WERI-Rb-1 (cell line): ENCODE results near the gene CDYL2.

Experiments used
- DNase-seq: peaks from one replicate; pipeline ENCODE4 v3.0.0-alpha.2; 2020
- H3K27ac ChIP-seq: fragments of 250-450 bp; sonication (Bioruptor Pico); 2 replicates; pipeline ENCODE4 v1.5.1; 2020; ENCODE audit warnings: mild to moderate bottlenecking, moderate library complexity
- H3K27me3 ChIP-seq: fragments of 250-450 bp; sonication (Bioruptor Pico); 2 replicates; pipeline ENCODE4 v1.5.1; 2021; ENCODE audit warnings: mild to moderate bottlenecking, low read depth, moderate library complexity; ENCODE audit not compliant: insufficient read depth, severe bottlenecking
- H3K36me3 ChIP-seq: fragments of 250-450 bp; sonication (Bioruptor Pico); 2 replicates; pipeline ENCODE4 v1.5.1; 2020; ENCODE audit warnings: mild to moderate bottlenecking, moderate library complexity
- H3K4me3 ChIP-seq: 2 replicates; pipeline ENCODE4 v1.5.1; 2011; ENCODE audit warnings: low read depth, mild to moderate bottlenecking, control low read depth, low read length
- H3K9me3 ChIP-seq: fragments of 250-450 bp; sonication (Bioruptor Pico); 2 replicates; pipeline ENCODE4 v1.5.1; 2021; ENCODE audit warnings: mild to moderate bottlenecking, moderate library complexity; ENCODE audit not compliant: severe bottlenecking
- CTCF ChIP-seq: IDR thresholded peaks from 2 replicates; pipeline ENCODE4 v1.5.1; 2011; ENCODE audit warnings: low read depth, mild to moderate bottlenecking, control low read depth, inconsistent platforms, low read length

The CDYL2 gene

GRCh38 chr16:80846680-80847079 is 42.3 kb upstream of the CDYL2 start:
- Histone ChIP-seq H3K4me3 (no peak overlapping the region), H3K36me3 (no peaks in the 10 kb centered on the region), H3K27ac (no peak overlapping the region), H3K27me3 (no peaks in the 10 kb centered on the region), H3K9me3 (no peaks in the 10 kb centered on the region)
- no peak for DNase-seq
- no peak for TF ChIP-seq CTCF

DNA sequence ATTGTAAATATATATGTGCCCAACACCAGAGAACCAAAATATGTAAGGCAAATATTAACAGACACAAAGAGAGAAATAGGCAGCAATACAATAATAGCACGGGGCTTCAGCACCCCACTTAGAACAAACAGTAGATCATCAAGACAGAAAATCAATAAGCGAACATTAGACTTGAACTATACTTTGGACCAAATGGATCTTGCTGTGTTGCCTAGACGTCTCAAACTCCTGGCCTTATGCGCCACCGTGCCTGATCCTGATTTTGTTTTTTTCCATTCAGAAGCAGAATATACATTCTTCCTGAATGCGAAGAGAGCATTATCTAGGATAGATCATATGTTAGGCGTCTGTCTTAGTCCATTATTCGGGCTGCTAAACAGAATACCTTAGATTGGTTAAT is 41.9 kb upstream of the CDYL2 start:
- TF ChIP-seq CTCF = no peak
- Histone ChIP-seq H3K4me3 (no peak overlapping the region), H3K36me3 (no peaks in the 10 kb centered on the region), H3K27ac (no peak overlapping the region), H3K27me3 (no peaks in the 10 kb centered on the region), H3K9me3 (no peaks in the 10 kb centered on the region)
- no peak for DNase-seq

DNA sequence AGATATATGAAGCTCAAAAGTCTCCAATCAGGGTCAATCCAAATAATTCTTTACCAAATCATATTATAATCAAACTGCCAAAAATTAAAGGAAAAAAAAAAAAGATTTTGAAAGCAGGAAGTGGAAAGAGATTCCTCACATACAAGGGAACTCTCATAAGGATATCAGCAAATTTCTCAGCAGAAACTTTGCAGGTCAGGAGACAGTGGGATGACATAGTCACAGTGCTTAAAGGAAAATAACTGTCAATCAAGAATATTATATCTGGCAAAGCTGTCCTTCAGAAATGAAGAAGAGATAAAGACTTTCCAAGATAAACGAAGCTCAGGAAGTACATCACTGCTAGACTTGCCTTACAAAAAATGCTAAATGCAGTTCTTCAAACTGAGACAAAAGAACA is 40.0 kb upstream of the CDYL2 start:
- H3K36me3 ChIP-seq = no peaks in the 10 kb centered on the region
- H3K9me3 ChIP-seq = no peaks in the 10 kb centered on the region
- H3K27ac ChIP-seq = no peak overlapping the region
- no peaks in the 10 kb centered on the region for H3K27me3 ChIP-seq
- DNase-seq = no peak
- TF ChIP-seq CTCF = no peak
- H3K4me3 ChIP-seq = no peak overlapping the region

- Histone ChIP-seq H3K27ac (no peak overlapping the region), H3K27me3 (no peaks in the 10 kb centered on the region), H3K4me3 (no peak overlapping the region), H3K9me3 (no peaks in the 10 kb centered on the region), H3K36me3 (no peaks in the 10 kb centered on the region)
- no peak for TF ChIP-seq CTCF
- no peak for DNase-seq
Measured at GRCh38 chr16:80841231-80841630, 36.8 kb upstream of the CDYL2 start.

DNA sequence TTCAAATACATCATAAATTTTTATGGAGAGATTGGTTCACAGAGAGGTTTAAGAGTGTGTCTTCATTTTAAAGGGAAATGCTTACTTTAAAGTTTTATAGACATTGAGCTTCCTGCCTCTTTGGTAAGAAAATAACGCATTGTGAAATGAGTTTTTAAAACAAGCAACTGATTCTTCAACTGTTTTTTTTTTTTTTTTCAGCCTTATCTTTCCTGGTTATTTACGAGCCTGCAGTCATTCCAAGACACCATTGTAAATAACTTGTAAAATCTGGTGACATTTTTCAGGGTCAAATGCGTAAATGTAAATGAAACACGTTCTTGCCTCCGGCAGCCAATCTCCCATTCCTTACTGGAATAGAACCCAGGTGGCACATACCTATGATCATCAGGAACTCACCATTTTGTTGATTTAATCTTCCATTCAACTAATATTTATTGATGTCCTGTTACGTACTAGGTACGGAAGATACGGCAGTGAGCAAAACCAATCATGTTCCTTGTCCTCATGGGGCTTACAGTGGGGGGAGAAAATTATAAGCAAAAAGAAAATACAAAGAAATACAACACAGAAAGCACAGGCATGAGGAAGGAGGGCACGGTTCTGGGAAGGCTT is 33.2 kb upstream of the CDYL2 start:
- Histone ChIP-seq H3K36me3 (no peaks in the 10 kb centered on the region), H3K27me3 (no peaks in the 10 kb centered on the region), H3K9me3 (no peaks in the 10 kb centered on the region), H3K4me3 (no peak overlapping the region), H3K27ac (no peak overlapping the region)
- no peak for DNase-seq
- TF ChIP-seq CTCF = no peak

DNA sequence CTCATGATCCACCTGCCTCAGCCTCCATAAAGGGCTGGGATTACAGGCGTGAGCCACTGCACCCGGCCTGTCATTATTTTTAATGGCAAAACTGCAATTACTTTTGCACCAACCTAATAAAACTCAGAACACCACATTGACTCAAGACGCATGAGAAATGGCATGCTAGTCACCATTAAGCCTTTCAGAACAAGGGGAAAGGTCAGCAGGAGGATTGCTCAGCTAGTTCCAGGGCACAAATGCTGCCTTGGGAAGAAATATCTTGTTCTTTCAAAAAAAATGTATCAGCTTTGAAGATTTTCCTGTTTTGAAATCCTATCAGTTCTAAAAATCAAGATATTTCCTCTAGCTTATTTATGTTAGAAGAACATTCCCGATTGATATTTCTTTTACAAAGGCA is 32.4 kb upstream of the CDYL2 start:
- no peak for TF ChIP-seq CTCF
- H3K27me3 ChIP-seq = no peaks in the 10 kb centered on the region
- no peak for DNase-seq
- H3K9me3 ChIP-seq = no peaks in the 10 kb centered on the region
- no peaks in the 10 kb centered on the region for H3K36me3 ChIP-seq
- no peak overlapping the region for H3K27ac ChIP-seq
- H3K4me3 ChIP-seq = no peak overlapping the region
